Activated B cell treated with CpG ODN at 0.5 μM for 24 hours (primary cell): ENCODE results near the gene GABRG2. TPM values are rescaled to one million over a fixed set of nuclear protein-coding genes. Genes with fewer than 3 reads are reported as not detected.

ENCODE experiments used
- ATAC-seq: fragments of 200-7000 bp; cut with Tn5 transposase; one replicate; pipeline ENCODE4 v1.10.0; 2021; ENCODE audit warnings: low read depth, mild to moderate bottlenecking, moderate library complexity
- CTCF ChIA-PET: fragments of 350-600 bp; sonication (Branson Sonifier 250); formaldehyde crosslinking; loops from one replicate; lab custom pipeline; 2021; ENCODE audit warnings: antibody characterized with exemption; lab: Charles Lee
- POLR2A ChIA-PET: fragments of 350-600 bp; sonication (Branson Sonifier 250); formaldehyde crosslinking; loops from one replicate; lab custom pipeline; 2021; ENCODE audit warnings: antibody characterized with exemption; lab: Charles Lee
- DNase-seq: peaks from one replicate; pipeline ENCODE4 v3.0.0; 2022
- H3K27ac Mint-ChIP-seq: one replicate; pipeline ENCODE4 v1.8.0; 2020; ENCODE audit warnings: mixed read lengths
- H3K27me3 Mint-ChIP-seq: one replicate; pipeline ENCODE4 v1.8.0; 2021; ENCODE audit warnings: mixed read lengths
- H3K36me3 Mint-ChIP-seq: one replicate; pipeline ENCODE4 v1.8.0; 2021; ENCODE audit warnings: low read depth, mixed read lengths
- H3K4me1 Mint-ChIP-seq: one replicate; pipeline ENCODE4 v1.8.0; 2021; ENCODE audit warnings: mixed read lengths
- H3K4me3 Mint-ChIP-seq: one replicate; pipeline ENCODE4 v1.8.0; 2020; ENCODE audit warnings: mild to moderate bottlenecking, mixed read lengths
- H3K9me3 Mint-ChIP-seq: one replicate; pipeline ENCODE4 v1.8.0; 2020; ENCODE audit warnings: mixed read lengths
- intact Hi-C: fragments of 100-400 bp; cut with micrococcal nuclease; formaldehyde crosslinking; loops from one replicate; pipeline ENCODE4 v1.15.1; 2024
- total RNA-seq: library from RNA; stranded (reverse); gene quantifications from 2 replicates; pipeline ENCODE4 v1.2.3, GENCODE V29; 2022
- TF ChIP-seq, protein P1 (sequence below): fragments of 200-600 bp; IDR thresholded peaks from one replicate; pipeline ENCODE4 v1.8.0; 2022; ENCODE audit warnings: antibody characterized with exemption, mild to moderate bottlenecking

GABRG2 gene
- total RNA-seq: not detected in 2 replicates

DNA sequence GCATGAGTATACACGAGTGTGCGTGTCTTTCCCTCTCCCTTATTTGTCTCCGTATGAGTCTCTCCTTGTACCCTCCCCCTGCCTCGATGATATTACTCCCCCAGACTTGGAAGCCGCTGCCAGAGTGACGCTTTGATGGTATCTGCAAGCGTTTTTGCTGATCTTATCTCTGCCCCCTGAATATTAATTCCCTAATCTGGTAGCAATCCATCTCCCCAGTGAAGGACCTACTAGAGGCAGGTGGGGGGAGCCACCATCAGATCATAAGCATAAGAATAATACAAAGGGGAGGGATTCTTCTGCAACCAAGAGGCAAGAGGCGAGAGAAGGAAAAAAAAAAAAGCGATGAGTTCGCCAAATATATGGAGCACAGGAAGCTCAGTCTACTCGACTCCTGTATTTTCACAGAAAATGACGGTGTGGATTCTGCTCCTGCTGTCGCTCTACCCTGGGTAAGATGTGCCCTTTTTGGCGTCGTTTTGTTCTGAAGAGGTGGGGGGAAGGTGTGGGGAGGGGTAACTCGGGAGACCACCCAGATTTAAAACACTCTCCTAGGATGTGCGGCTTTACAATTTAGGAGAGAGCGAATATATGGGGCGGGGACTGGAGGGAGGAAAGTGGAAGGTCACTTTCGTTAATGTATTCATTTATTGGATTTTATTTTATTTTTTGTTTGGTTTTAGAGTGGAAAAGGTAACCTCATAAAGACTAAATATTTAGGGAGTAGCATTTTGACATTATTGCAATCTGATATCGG lies at the start of gene GABRG2:
Gene GABRG2, plus strand, starts transcription at position 119 of the 757 bp plus-strand sequence. Its CDS starts 227 bp downstream, at position 346.
- CTCF ChIA-PET: no interaction called here
- POLR2A ChIA-PET: no interaction called here
- Mint-ChIP-seq H3K4me3 (no peak within 1 kb of the TSS), H3K27me3 (no peaks in the 10 kb centered on the region), H3K27ac (no peak within 1 kb of the TSS), H3K9me3 (no peaks in the 10 kb centered on the region), H3K36me3 (no peaks in the 10 kb centered on the region), H3K4me1 (no peaks in the 10 kb centered on the region)
- DNase-seq (no peak), ATAC-seq (no peak)
- TF ChIP-seq, protein P1, sequence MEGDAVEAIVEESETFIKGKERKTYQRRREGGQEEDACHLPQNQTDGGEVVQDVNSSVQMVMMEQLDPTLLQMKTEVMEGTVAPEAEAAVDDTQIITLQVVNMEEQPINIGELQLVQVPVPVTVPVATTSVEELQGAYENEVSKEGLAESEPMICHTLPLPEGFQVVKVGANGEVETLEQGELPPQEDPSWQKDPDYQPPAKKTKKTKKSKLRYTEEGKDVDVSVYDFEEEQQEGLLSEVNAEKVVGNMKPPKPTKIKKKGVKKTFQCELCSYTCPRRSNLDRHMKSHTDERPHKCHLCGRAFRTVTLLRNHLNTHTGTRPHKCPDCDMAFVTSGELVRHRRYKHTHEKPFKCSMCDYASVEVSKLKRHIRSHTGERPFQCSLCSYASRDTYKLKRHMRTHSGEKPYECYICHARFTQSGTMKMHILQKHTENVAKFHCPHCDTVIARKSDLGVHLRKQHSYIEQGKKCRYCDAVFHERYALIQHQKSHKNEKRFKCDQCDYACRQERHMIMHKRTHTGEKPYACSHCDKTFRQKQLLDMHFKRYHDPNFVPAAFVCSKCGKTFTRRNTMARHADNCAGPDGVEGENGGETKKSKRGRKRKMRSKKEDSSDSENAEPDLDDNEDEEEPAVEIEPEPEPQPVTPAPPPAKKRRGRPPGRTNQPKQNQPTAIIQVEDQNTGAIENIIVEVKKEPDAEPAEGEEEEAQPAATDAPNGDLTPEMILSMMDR: no peak
- intact Hi-C loops: no loop called here

DNA sequence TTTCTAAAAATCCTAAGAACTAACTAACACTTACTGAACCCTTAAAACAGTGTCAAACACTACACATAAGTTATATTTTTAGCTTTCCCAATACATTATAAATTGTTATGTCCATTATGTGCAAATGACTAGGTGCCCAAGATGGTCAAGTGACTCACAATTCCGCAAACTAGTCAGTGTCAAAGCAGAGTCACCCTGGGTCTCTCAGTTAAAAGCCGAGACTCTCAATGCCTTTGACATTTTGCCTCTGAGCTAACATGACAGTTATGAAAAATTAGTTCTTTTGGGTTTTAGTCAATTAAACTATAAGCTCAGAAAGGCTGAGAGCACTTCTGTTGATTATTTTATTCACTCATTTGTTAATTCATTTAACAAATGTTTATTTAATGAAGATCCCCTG lies 42.3 kb upstream of the GABRG2 start:
- Mint-ChIP-seq H3K27ac (no peak overlapping the region), H3K4me1 (no peaks in the 10 kb centered on the region), H3K9me3 (peaks cover 11% of the 10 kb centered on the region), H3K4me3 (no peak overlapping the region), H3K27me3 (no peaks in the 10 kb centered on the region), H3K36me3 (no peaks in the 10 kb centered on the region)
- CTCF ChIA-PET: no interaction called here
- TF ChIP-seq, protein P1: no peak
- POLR2A ChIA-PET: no interaction called here
- ATAC-seq (no peak), DNase-seq (no peak)
- intact Hi-C loops: no loop called here

DNA sequence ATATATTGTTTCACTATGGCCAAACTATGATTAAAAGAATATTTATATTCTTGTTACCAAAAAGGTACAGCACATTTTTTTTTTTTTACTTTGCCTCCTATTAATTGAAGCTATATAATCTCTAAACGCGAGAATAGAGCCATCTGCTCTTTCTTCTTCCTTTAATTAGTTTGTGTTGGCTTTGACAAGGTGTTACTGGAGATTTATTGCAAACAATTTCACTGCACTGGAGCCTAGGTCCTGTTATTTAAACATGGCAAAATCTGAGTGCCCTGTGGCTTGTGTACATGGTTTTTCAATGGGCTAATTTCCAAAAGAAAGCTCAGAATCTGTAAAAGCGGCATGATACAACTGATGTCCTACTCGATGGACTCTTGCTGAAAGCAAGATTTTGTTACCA lies 40.8 kb upstream of the GABRG2 start:
- TF ChIP-seq, protein P1: no peak
- POLR2A ChIA-PET: no interaction called here
- intact Hi-C loops: no loop called here

DNA sequence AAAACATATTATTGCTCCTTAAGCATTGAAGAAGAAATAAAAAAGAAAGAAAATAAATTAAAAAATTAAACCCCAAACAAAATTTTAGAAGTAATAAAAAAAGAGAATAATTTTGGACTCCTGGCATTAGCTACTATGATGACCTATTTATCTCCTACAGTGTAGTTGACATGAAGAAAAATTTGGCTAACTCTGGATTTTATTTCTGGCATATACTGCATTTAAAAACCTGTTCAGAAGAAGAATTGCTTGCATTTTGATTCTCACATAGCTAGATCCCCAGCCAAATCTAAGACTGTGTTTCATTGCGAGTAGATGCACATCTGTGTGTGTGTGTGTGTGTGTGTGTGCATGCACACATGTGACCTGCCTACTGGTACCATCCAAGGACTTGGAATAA lies 30.1 kb upstream of the GABRG2 start:
- H3K27me3 Mint-ChIP-seq: no peaks in the 10 kb centered on the region
- TF ChIP-seq, protein P1: no peak
- H3K4me1 Mint-ChIP-seq: no peaks in the 10 kb centered on the region
- H3K4me3 Mint-ChIP-seq: no peak overlapping the region
- H3K36me3 Mint-ChIP-seq: no peaks in the 10 kb centered on the region
- no peak for ATAC-seq
- no peak overlapping the region for H3K27ac Mint-ChIP-seq
- POLR2A ChIA-PET: no interaction called here
- CTCF ChIA-PET: no interaction called here
- peaks cover 3% of the 10 kb centered on the region for H3K9me3 Mint-ChIP-seq
- intact Hi-C loops: no loop called here
- no peak for DNase-seq

More for the DNA sequence above, 40.8 kb upstream of the GABRG2 start:
- no peak overlapping the region for H3K27ac Mint-ChIP-seq
- CTCF ChIA-PET: no interaction called here
- no peak overlapping the region for H3K4me3 Mint-ChIP-seq
- H3K4me1 Mint-ChIP-seq: no peaks in the 10 kb centered on the region
- H3K9me3 Mint-ChIP-seq: peaks cover 11% of the 10 kb centered on the region
- no peaks in the 10 kb centered on the region for H3K27me3 Mint-ChIP-seq
- ATAC-seq: no peak
- no peak for DNase-seq
- no peaks in the 10 kb centered on the region for H3K36me3 Mint-ChIP-seq

DNA sequence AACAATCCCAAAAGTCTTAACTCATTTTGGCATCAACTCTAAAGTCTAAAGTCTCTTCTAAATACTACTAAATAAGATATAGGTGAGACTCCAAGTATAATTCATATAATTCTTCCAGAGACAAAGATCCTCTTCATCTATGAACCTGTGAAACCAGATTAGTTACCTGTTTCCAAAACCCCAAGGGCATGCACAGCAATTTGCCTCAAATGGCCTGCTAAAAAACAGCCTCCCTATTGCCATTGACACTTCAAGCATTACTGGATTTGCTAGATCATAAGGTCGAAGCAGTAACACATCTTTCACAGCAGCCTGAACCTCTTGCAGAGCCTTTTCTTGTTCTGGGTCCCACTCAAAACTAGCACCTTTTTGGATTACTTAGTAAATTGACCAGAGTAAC lies 20.3 kb upstream of the GABRG2 start:
- Mint-ChIP-seq H3K4me3 (no peak overlapping the region), H3K36me3 (no peaks in the 10 kb centered on the region), H3K4me1 (no peaks in the 10 kb centered on the region), H3K9me3 (no peaks in the 10 kb centered on the region), H3K27ac (no peak overlapping the region), H3K27me3 (no peaks in the 10 kb centered on the region)
- CTCF ChIA-PET: no interaction called here
- intact Hi-C loops: no loop called here
- no peak for ATAC-seq
- DNase-seq: no peak
- TF ChIP-seq, protein P1: no peak
- POLR2A ChIA-PET: no interaction called here
